NCI-H2171 (cell line): ENCODE data around the gene EPC1.
"Not testable (repeated sequence)": the region's sequence is repeated elsewhere in the genome, so short reads cannot be mapped to it uniquely, and the experiment has no call there.

Experiments
- DNase-seq: peaks from one replicate; lab custom pipeline; 2025; lab: John Stamatoyannopoulos, UW

Gene EPC1

GRCh38 chr10:32234471-32234870 lies 112.5 kb downstream of the EPC1 start:
- no peak for DNase-seq

DNA sequence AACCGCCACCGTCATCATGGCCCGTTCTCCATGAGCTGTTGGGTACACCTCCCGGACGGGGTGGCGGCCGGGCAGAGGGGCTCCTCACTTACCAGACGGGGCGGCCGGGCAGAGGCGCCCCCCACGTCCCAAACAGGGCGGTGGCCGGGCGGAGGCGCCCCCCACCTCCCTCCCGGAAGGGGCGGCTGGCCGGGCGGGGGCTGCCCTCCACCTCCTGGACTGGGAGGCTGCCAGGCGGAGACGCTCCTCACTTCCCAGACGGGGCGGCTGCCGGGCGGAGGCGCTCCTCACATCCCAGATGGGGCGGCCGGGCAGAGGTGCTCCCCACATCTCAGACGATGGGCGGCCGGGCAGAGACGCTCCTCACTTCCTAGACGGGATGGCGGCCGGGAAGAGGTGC lies 113.6 kb downstream of the EPC1 start:
- not testable (repeated sequence) for DNase-seq

DNA sequence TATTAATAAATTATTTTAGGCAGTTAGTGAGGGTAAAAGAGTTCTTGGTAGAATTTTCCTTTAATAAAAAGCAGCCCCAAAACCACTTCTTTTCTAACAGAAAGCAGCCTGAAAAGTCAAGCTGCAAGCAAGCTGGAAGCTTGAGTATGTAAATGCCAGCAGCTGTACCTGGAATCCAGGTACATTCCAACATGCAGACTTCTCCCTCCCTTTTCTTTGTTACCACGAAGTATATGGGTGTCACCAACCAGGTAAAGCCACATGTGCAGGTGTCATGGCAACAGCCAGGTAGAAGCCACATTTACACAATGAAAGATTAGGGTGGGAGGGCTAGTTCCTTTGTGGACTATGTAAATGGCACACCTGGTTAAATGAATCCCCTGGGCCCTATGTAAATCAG lies 114.6 kb downstream of the EPC1 start:
- no peak for DNase-seq

DNA sequence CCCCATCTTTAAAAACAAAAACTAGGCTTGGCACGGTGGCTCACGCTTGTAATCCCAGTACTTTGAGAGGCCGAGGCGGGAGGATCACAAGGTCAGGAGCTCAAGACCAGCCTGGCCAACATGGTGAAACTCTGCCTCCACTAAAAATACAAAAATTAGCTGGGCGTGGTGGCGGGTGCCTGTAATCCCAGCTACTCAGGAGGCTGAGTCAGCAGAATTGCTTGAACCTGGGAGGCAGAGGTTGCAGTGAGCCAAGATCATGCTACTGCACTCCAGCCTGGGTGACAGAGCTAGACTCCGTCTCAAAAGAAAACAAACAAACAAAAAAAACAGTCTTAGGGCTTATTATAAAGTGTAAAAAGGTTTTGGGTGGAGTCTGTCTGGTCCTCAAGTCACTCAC lies 117.2 kb downstream of the EPC1 start:
- DNase-seq = not testable (repeated sequence)

- no peak for DNase-seq
These were observed 117.8 kb downstream of the EPC1 start for GRCh38 chr10:32229170-32229569.

DNA sequence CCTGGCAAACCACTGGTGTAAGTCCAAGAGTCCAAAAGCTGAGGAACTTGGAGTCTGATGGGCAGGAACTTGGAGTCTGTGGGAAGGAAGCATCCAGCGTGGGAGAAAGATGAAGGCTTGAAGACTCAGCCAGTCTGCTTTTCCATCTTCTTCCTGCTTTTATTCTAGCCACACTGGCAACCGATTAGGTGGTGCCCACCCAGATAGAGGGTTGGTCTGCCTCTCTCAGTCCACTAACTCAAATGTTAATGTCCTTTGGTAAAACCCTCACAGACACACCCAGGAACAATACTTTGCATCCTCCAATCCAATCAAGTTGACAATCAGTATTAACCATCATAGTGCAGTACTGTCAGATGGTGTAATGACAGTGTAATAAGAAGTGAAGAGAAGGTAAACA lies 119.2 kb downstream of the EPC1 start:
- DNase-seq = no peak

DNA sequence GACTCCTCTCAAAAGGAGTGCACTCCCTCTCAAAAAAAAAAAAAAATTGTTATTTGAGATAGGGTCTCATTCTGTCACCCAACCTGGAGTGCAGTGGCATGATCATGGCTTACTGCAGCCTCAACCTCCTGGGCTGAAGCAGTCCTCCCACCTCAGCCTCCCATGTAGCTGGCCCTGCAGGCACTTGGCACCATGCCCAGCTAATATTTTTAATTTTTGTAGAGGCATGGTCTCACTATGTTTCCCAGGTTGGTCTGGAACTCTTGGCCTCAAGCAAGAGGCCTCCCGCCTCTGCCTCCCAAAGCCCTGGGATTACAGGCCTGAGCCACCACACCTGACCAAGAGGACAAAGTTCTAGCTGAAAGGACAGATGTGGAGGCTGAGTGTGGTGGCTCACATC lies 120.3 kb downstream of the EPC1 start:
- DNase-seq = no peak

DNA sequence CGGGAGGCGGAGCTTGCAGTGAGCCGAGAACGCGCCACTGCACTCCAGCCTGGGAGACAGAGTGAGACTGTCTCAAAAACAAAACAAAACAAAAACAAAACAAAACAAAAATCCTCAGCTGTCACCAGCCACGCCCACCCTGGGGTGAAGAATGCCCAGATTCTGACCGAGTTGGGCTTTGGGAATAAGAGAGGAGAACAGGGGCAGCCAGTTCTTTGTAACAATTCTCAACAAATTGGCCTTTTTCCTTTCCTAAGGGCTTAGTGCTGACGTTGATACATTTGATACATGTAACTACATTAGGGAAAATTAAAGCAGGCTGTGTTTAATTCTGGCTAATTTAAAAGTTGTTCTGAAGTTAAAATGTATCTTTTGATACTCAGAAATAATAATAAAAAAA lies 121.0 kb downstream of the EPC1 start:
- DNase-seq = no peak

DNA sequence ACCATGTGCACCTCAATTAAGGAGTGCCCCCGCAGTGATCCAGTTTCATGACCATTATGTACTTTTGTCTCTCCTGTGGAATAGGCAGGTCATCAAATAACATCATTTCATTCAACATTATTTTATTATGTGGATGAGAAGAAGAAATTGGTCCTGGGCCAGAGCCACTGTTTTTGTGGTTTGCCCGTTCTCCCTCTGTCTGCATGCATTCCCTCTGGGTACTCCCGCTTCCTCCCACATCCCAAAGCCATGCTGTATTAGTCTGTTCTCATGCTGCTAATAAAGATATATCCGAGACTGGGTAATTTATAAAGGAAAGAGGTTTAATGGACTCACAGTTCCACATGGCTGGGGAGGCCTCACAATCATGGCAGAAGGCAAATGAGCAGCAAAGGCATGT lies 124.6 kb downstream of the EPC1 start:
- DNase-seq = not testable (repeated sequence)

DNA sequence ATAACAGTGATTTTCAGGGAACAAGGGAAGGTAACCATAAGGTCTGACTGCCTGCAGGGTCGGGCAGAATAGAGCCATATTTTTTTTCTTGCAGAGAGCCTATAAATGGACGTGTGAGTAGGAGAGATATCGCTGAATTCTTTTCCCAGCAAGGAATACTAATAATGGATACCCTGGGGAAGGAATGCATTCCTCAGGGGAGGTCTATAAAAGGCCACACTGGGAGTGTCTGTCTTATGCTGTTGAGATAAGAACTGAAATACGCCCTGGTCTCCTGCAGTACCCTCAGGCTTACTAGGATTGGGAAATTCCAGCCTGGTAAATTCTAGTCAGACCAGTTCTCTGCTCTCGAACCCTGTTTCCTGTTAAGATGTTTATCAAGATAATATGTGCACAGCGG lies 127.8 kb downstream of the EPC1 start:
- DNase-seq = not testable (repeated sequence)

- DNase-seq = not testable (repeated sequence)
These were observed 128.5 kb downstream of the EPC1 start for GRCh38 chr10:32218206-32219044.
